Fibroblast of villous mesenchyme (primary cell): ENCODE results near the gene MED15. TPM values are rescaled to one million over a fixed set of nuclear protein-coding genes. Genes with fewer than 3 reads are reported as not detected.

Experiments
- DNase-seq: peaks from one replicate; pipeline ENCODE4 v3.0.0-alpha.2; 2010; ENCODE audit warnings: low read depth
- H3K4me3 ChIP-seq: 2 replicates; pipeline ENCODE4 v1.5.1; 2011; ENCODE audit warnings: low read depth, mild to moderate bottlenecking, low read length
- total RNA-seq: library from RNA; depleted of rRNA; stranded (reverse); fragments of >200 nt; gene quantifications from 2 replicates; pipeline ENCODE4 v1.2.3, GENCODE V29; 2012
- TF ChIP-seq, protein P1 (sequence below): IDR thresholded peaks from 2 replicates; pipeline ENCODE4 v1.5.1; 2012; ENCODE audit warnings: low read depth, mild to moderate bottlenecking, low read length; ENCODE audit not compliant: insufficient read depth

The MED15 gene
- total RNA-seq, 1 donor = 51.0 TPM

GRCh38 chr22:20550851-20551744 is 43.7 kb downstream of the MED15 start:
- H3K4me3 ChIP-seq = no peak overlapping the region
- DNase-seq = peak; percentile 88
- TF ChIP-seq, protein P1, sequence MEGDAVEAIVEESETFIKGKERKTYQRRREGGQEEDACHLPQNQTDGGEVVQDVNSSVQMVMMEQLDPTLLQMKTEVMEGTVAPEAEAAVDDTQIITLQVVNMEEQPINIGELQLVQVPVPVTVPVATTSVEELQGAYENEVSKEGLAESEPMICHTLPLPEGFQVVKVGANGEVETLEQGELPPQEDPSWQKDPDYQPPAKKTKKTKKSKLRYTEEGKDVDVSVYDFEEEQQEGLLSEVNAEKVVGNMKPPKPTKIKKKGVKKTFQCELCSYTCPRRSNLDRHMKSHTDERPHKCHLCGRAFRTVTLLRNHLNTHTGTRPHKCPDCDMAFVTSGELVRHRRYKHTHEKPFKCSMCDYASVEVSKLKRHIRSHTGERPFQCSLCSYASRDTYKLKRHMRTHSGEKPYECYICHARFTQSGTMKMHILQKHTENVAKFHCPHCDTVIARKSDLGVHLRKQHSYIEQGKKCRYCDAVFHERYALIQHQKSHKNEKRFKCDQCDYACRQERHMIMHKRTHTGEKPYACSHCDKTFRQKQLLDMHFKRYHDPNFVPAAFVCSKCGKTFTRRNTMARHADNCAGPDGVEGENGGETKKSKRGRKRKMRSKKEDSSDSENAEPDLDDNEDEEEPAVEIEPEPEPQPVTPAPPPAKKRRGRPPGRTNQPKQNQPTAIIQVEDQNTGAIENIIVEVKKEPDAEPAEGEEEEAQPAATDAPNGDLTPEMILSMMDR = no peak

DNA sequence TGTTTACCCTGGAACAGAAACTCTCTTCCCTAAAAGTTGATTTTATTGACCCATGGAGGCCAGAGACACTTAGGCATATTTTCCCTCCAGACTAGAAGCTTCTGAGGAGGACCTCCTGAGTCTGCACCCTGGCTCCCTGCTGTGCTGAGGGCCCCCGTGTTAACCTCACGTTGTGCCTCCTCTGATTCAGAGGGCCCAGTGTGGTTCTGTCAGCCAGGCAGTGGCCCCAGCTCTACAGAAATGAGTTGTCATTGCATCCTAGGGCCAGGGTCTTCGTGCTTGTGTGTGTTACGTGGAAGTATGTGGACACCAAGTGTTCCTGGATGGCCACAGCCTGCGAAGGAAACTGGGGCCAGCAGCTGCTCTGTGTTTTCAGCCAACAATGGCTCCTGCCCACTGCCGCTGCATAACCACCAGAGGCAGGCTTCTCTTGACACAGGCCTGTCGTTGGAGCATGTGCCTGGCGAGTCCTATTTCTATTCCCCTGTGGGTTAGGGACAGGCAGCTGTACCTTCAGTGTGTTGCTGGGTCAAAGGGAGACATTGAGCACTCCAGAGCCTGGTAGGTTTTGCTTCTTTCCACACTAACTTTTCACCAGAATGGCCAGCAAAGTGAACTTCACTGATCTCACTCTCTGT is 44.5 kb downstream of the MED15 start:
- DNase-seq = no peak
- H3K4me3 ChIP-seq = no peak overlapping the region
- TF ChIP-seq, protein P1 = peak; percentile 28

DNA sequence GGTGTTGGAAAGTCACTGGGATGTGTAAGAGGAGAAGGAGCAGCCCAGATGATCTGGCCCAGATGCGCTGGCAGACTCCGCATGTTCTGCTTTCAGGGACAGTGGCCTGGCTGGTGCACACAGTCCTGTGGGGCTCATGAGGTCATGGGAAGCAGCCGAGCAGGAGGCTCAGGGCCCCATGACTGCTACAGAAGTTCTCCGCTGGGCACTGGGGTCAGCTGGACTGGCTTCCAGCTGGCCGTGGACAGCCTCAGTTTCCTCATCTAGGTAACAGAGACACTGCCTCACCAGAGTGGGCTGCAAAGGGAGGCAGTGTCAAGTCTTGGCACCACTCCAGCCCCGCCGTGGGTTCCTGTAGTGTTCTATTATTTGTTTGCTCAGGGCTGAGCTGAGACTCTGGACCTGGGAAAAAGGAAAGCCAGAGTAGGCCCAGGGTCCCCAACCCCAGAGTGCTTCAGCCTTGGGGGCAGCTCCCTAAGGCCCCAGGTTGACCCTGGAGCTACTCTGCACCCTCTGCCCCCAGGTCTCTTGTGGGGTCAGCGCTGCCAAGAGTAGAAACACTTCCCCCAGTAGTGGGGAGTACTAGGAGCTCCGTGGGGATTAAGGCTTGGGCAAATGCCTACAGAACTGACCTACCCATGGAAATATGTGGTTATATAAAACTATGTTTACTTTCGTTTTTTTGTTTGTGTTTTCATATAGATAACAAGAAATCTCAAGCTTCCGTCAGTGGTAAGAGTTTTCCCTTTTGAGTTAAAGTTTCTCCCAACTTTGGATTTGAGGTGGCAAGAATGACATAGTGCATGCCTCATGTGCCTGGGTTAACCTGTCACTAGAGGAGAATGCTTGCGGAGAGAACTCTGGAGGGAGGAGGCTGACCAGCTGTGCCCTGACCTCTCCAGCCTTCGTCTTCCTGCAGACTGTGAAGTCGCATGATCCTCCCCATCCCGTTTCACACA is 45.3 kb downstream of the MED15 start:
- peak; percentile 98 for DNase-seq
- TF ChIP-seq, protein P1 = no peak
- H3K4me3 ChIP-seq = no peak overlapping the region

DNA sequence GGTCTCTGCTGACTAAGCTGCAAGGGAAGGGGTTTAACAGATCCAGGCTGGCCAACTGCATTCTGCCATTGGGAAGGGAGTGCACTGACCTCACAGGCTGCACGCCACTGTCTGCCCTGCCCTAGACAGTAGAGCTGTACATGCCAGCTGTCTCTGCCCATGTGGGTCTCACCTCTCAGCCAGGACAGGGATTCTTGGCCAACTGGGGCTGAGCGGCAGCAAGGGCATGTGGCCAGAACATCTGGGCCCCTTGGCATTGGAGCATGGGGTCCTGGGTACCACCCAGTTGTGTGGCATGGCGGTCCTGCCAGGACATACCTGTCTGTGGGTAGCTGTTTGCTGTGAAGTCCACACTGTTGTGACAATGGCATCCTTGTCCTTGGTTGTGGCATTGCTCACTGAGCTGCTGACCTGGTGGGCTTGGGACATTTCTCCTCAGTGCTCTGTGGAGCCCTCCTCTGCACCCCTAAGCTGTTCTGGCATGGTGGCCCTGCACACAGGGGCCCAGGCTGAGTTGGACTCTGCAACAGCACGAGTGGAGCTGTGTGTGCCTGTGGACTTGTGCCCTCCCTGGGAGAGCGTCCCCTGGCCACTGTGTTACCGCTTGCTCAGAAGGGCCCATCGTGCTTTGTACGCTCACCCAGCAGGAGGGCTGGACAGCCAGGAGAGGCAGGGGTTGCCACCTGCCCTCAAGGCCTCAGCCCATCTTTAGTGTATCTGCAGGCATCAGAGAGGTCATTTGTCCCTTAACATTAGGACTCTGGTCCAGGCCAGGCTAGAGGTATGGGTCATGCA is 46.7 kb downstream of the MED15 start:
- TF ChIP-seq, protein P1 = no peak
- DNase-seq = no peak

GRCh38 chr22:20554824-20555223 is 47.4 kb downstream of the MED15 start:
- no peak for DNase-seq
- TF ChIP-seq, protein P1 = no peak
- H3K4me3 ChIP-seq = no peak overlapping the region

More for the DNA sequence above, 46.7 kb downstream of the MED15 start:
- H3K4me3 ChIP-seq = no peak overlapping the region

- no peak for DNase-seq
- no peak overlapping the region for H3K4me3 ChIP-seq
- TF ChIP-seq, protein P1 = no peak
Observed at GRCh38 chr22:20558534-20558933, 51.1 kb downstream of the MED15 start.
